HG03159 (cell line): ENCODE measurements around the gene CHMP4A.

Experiments
- ATAC-seq: cut with Tn5 transposase; IDR thresholded peaks from one replicate; pipeline ENCODE4 v1.9.1; 2021; ENCODE audit warnings: mild to moderate bottlenecking, moderate library complexity; ENCODE audit not compliant: unreplicated experiment

CHMP4A gene

DNA sequence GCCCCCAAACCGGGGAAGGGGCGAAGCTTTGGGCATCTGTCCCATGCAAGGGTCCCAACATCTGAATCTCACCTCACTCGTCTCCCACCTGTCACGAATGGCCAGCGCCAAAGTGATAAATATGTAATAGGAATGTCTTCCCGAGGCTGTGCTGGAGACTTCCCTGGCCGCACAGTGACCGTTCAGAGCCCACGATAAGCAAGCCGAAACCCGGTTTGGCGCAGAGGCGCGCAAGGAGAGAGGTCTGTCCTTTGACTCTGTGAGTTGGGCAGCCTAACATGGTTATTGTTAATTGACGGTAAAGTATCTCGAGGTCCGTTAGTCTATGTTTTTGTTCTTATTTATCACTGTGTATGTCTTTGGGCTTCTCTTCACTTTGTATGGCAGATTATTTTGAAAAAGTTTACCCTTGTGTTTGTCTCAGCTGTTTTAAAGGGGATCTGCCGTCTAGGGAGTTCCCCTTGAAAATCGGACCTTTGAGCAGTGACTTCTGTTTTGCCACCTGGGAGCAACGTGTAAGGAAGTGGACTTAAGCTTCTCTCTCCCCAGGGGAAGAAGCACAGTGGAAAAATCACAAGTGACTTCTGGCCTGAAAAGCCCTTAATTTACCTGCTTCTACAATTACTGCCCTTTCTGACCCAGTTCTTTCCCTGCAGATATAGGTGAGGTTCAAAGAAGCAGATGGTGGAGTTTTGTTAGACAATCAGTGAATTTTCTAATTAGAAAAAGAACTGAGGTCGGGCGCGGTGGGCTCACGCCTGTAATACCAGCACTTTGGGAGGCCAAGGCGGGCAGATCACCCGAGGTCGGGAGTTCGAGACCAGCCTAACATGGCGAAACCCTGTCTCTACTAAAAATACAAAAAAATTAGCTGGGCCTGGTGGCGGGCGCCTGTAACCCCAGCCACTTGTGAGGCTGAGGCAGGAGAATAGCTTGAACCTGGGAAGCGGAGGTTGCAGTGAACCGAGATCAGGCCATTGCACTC lies 16.9 kb downstream of the CHMP4A start:
- peak; percentile 15 for ATAC-seq

DNA sequence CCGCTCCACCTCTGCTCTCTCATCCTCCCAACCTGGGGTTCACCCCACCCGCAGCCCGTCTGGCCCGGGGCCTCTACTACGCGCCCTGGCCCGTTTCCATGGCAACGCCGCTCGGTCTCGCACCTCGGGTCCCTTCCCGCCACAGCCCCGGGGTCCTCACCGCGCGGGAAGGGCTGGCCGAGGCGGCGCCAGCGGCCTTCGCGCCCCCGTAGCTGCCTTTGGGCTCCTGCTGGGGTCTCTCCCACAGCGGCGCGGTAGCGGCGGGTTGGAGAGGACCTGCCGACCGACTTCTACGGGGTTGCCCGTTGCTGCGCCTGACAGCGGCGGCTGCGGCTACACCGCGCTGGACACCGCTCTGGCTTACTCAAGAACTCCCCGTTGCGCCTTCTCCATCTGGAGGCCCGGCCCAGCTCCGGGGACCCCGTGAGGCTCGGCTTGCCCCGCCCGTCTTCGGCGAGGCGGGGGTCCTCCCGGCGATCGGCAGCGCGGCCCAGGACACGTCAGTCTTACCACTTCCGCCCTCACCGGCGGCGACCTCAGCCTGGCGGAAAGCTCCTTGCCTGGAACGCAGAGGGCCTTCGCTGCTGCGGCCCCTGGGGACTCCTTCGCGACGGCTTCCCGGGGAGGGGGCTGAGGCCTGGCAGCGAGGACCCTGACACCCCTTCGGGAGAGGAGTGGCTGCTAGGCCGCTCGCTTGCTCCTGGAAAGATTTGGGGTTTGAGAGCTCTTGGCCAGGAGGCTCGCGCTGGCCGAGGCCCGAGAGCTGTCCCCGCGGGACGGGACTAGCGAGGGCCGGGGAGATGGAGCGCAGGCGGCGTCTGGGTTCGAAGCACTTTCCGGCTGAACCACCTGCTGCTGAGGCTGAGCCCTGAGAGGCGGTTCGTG lies 17.9 kb downstream of the CHMP4A start, which contains the start of gene TM9SF1:
TSS of gene TM9SF1 (minus strand) at position 256 of the 885 bp plus-strand sequence. CDS start 422 bp downstream, outside the sequence.
- peak; percentile 82 for ATAC-seq

DNA sequence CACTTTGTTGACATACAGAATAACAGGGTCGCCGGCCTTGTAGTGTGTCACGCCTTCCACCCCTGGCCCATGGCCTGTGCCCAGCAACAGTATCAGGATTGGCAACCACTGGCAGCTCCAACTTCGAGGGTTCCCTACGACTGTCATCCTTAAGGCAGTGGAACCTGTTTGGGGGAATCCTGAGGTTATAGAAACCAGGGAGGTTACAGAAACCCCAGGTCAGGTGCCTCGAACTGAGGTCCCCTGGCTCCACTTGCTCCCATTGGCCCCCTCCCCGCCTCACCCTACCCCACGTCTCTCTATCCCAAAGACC lies 18.5 kb downstream of the CHMP4A start:
- no peak for ATAC-seq

DNA sequence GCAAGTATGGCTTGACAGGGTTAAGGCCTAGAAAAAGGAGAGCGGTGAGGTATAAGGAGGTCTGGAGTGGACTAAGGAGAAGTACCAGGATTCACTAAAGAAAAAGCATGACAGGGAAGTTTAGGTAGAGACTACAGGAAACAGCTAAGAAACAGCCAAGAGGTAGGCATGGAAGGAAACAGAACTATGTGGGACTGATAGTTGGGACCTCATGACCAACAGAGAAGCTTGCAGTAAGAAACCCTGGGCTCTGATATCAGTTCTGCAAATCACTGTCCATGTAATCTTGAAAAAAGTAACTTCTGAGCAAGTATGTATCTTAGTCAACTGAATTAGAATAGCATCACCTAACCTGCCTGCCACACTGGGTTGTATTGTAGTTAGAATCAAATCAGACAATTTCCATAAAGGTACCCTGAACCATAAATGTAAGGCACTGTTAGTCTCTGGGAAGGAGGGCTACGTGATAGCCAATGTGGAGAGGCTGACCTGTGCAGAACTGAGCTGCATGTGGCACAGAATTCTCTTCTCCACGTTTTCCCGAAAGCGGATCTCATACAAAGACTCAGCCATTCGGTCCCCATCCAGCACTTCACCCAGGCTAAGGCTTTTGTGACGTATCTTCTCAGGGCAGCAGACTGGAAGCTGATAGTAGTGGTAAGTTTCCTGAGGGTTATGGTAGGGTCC lies 19.0 kb downstream of the CHMP4A start:
- no peak for ATAC-seq

DNA sequence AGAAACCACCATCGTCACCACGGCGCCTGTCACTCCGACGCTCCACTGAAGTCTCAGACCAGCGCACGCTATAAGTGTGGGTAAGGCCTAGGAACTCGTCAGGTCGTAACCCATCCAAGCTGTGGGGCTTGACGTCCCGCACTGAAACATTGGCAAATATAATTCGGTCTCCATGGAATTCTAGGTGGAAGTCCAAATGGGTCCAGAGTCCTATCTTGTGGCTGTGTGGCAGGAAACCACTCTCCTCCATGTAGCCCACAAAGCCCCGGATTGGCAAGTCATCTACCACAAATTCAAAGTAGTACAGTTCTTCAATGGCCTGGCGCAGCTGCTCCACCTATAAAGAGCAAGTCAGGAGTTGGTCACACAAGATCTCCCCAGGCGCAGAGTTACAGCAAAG lies 20.4 kb downstream of the CHMP4A start:
- no peak for ATAC-seq

DNA sequence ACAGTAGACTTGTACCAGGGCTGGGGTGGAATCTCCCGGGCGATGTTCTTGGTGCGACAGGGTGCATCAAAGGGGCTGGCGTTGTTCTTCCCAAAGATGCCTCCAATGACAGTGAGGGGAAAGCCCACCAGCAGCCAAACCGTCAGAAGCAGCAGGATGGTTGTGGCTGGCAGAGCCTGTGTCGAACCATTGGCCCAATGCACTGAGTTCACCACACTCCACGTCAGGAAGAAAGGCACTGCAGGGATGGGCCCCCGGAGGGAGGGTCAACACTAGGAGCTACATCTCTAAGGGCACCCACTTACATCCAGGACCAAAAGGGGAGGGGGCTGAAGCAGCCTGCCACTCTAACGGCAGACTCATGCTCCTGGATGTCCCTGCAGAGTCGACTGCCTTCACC lies 22.9 kb downstream of the CHMP4A start:
- ATAC-seq, result no peak

DNA sequence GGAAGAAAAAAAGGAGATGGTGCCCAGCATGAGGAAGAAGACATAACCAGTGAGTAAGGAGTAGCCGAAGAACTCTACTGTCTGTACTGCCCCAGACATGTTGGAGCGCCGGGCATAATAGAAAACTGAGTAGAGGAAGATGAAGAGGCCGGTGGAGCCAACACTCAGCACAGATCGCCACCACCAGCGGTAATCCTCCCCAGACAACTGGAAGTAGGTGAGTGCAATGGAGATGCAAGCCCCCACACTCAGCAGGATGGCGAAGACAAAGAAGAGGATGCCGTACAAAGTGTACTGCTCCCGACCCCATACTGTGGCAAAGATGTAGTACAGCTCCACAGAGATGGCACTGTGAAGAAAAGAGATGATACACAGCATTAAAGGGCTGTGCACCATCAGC lies 23.8 kb downstream of the CHMP4A start:
- no peak for ATAC-seq

DNA sequence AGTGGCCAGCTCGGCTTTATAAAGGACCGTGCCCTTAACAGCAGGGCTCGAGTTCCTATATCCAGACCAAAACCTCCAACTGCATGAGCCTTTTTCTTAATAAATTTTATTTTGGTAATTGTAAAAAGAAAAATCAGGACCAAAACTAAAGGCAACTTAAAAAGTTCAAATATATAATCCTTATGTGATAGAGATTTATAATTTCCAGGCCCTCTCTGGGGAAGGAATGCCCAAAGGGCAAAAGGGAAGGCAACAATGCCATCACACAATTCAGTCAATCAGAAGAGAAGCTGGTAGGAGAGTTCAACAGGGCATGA lies 24.3 kb downstream of the CHMP4A start:
- no peak for ATAC-seq

DNA sequence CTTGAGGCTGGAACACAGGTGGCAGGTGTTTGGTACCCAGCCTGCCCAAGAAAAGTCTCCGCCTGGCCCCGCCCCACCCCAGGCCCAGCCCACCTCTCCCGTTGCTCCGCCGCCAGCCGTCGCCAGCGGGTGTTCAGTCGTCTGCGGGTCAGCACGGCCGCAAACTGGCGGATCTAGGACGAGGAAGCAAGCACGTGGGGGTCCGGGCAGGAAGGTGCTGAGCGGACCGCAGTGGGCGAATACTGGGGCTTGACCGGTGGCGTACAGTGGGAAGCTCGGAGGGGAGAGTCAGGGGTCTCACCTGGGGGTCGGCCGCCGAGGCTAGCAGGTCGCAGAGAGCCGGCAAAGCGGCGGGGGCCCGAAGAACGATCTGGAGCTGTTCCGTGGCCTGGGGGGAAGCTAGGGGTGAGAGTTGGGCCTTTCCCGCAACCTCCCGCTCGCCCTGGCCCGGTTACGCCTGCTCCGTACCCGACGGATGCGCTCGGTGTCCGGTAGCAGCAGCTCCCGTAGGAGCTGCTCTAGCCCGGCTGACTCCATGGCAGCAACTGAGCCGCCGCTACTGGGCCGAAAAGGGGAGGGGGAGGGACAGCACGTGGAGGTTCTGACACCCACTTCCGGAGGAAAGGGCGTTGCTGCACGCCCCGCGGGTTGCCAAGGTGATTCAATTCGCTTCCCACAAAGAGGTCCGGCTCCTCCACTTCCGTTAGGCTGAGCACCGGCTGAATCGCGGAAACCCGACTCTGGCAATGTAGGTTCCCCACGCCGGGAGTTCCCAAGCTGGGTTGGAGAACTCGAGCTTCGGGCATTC lies 24.8 kb downstream of the CHMP4A start, which contains the start of gene IPO4:
TSS of gene IPO4 (minus strand) at position 566 of the 808 bp plus-strand sequence. CDS start at position 537, 29 bp downstream.
- peak; percentile 85 for ATAC-seq

DNA sequence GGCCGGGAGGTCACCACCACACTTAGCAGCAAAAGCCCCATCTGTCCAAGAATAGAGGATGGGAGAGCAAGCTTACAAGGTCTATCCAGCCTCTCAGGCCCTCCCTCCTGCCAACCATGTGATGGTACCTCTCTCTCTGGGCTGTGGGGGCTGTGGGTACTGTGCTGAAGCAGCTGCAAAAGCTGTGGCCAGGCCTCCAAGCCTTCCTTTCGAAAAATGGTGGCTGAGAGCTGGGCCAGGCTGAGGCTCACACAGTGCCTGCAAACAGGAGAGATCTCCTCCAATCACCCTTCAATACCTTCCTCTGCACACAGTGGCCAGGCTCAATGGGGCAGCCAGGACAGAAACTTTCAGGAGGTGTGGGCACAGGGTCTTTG lies 25.8 kb downstream of the CHMP4A start:
- ATAC-seq, result no peak

DNA sequence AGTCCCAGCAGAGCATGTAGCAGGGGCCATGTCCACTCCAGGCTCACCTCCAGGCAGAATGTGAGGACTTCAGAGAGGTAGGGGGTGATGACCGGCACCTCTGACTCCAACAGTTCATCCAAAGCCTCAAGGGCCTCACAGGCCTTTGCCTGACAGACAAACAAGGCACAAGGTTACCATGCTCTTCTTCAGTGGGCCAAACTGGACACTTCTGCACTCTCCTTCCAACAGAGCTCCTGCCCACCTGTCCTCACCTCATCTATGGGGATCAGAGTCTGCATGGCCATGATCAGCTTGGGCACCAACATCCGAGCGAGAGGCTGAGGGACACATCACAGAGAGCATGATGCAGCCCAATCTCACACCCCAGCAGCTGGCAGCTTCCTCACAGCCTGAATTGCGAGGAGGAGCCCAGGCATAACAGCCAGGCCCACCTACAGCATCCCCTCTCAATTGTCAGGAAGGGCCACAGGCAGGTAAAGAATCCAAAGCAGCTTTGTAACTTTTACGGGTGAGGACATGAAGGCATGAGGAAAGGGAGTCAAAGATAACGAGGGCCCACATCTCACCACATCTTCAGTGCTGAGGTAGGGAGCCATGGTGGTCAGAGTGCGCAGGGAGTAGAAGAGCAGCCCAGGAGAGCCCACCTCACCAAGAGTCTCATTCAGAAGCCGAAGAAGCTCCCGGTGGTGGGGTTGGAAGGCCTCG lies 26.3 kb downstream of the CHMP4A start:
- ATAC-seq, result no peak

DNA sequence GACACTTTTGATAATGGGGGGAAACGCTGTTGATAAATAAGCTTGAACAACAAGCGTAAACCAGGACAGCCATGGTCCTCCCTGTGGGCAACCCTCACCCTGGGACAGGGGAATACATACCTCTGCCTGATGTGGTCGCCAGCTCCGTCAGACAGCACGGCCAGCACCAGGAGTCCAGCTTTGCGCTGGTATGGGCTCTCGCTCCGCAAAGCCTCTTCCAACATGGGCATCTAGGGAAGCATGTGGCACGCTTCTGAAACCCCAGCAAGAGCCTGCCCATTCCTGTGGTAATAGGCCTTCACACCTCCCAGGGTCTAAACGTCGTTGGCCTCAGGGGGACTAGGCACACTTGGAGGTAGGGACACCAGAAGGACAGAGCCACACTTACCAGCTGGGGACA lies 27.5 kb downstream of the CHMP4A start:
- ATAC-seq, result no peak

DNA sequence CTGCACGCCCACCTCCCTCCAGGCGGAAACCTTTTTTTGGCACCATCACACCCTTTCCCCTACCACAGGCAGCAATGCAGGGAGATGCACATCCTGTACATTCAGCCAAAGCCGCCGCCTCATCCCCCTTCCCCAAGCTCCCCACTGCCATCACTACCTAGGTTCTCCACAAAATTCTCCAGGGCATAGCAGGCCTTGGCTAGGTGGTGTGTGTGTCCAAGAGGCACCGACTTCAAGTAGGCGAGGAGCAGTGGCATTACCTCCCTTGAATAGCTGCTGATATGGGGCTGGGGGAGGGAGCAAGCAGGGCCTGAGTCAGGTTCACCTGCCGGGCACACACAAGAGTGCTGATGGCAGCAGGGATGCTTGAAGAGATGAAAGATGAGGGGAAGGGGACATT lies 28.3 kb downstream of the CHMP4A start:
- no peak for ATAC-seq

DNA sequence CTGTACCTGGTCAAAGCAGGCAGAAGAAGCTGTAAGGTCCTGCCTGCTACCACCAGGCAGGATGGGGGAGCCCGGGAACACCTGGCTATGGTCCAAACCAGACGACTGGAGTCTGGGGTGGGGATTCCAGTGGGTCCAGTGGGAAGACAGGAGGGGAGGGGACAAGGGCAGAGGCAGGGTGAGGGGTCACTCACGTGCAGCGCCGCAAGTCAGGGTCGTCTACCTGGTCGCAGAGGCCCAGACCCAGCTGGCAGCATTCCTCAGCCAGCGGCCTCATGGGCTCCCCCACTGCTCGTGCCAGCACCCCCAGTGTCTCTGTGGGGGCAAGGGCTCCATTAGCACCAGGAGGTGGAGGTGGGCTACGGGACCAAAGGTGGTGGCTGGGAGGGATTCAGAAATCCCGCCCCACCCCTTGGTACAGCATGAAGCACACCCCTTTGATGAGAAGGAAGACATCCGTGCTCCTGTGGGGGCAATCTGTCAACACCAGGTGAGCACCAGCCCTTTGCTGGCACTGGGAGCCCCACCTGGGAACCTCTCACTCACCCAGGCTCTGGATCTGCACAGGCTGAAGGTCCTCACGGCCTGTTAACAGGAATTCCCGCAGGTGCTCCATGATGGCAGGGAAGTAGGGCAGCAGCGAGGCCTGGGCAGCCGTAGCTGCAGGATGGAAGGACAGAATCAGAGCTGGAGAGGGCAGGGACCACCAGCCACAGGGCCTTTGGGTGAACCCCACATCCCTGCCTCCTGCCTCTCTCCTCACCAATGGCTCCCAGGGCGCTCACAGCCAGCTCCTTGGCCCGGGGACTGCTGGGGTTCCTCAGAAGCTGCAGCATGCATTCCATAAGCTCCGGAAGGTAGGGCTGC lies 29.0 kb downstream of the CHMP4A start:
- no peak for ATAC-seq

DNA sequence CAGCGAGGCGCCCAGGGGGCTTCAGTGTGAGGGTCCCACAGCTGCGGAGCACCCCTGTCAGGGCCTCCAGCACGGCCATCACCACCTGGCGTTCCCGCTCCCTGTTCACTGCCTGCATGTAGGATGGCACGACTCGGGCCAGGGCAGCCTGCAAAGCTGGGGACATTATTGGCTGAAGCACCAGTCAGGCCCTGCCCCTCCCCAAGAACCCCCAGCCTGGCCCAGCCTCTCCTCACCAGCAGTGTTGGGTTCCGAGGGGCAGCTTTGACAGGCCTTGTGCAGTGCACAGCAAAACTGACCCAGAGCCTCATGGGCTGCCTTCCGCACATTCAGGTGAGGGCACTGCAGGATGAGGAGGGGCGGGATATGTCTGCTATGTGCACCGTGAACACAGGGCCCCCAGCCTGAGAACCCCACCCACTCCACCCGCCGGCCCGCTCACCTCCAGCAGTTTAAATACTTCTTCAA lies 30.2 kb downstream of the CHMP4A start:
- ATAC-seq, result no peak

DNA sequence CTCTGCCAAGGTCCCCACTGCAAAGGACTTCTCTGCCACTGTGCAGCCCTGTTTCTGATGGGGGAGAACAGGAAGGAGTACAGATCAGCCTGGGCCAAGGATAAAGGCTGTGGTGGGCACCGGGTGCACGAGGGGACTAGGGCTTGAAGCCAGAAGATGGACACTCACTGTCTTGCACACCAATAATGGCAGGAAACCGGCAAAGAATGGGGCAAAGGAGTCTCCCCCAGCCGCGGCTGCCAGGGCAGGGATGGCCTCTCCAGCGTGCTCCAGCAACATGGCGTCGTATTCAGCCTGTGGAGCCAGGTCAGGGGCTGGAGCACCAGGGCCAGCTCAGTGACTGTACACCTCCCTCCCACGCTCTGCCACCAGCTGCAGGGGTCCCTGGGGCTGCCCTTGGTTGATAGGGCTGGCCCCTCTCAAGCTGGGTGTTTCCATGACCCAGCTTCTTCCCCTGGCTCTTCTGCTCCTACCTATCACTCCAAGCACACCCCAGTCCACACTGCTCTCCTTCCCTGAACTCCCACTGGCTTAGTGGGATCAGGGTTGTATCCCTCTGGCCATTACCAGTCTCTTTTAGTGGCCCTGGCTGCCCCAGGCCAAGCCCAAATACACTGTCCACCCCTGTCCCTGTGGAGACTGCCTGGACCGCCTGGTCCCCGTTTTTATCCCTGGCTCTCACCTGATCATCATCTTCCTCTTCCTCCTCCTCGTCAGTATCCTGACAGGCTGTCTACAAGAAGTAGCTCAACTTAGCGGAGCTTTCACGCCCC lies 31.0 kb downstream of the CHMP4A start:
- ATAC-seq, result no peak

DNA sequence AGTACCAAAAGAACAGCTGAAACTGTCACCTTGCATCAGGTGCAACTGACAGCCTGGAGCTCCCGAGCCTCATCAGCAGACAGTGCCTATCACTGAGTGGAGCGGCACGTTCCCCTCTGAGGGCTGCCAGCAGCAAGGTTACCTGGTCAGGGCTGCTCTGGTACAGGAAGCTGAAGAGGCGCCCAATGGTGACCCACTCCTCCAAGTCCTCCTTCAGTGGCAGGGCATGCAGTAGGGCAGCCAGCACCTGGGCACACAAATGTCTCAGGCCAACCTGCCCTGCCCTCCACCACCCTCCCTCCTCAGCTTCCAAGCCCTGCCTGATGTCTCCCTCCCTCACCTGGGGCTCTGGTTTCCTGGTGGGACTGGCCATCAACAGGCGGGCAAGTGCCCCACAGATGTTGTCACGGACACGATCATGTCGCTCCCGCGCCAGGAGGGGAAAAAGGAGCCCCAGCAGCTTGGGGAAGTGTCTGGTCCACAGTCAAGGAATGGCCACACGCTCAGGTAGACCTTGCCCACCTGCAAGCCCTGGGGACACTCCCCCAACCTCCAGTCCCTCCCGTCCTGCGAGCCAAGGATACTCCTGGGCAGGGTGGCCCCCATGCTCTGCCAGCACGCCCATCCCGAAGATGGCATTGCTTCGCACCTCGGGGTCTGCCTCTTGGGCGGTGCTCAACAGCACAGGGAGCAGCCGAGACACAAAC lies 31.8 kb downstream of the CHMP4A start:
- no peak for ATAC-seq
